Duodenal mucosa (tissue), 2 donors: ENCODE data around the gene UAP1.
A peak's percentile ranks its signal among the peaks of the same experiment; 100 is the strongest.

ENCODE experiments used
- H3K27ac ChIP-seq: one replicate; pipeline ENCODE4 v1.7.0; 2013; ENCODE audit warnings: low read depth, low read length
- H3K27me3 ChIP-seq, 2 donors: one replicate each; pipeline ENCODE4 v1.7.0; 2013; ENCODE audit warnings: low read length in 2 of 2, control low read depth in 1 of 2; ENCODE audit not compliant: insufficient read depth in 2 of 2, control insufficient read depth in 1 of 2
- H3K36me3 ChIP-seq, 2 donors: one replicate each; pipeline ENCODE4 v1.7.0; 2013; ENCODE audit warnings: low read length in 2 of 2, control low read depth in 1 of 2; ENCODE audit not compliant: insufficient read depth in 2 of 2, control insufficient read depth in 1 of 2
- H3K4me1 ChIP-seq, 2 donors: one replicate each; pipeline ENCODE4 v1.7.0; 2013; ENCODE audit warnings: low read length in 2 of 2, control low read depth in 1 of 2; ENCODE audit not compliant: insufficient read depth in 2 of 2, control insufficient read depth in 1 of 2
- H3K4me3 ChIP-seq, 2 donors: one replicate each; pipeline ENCODE4 v1.7.0; 2013; ENCODE audit warnings: low read length in 2 of 2, low read depth in 1 of 2
- H3K9ac ChIP-seq, 2 donors: one replicate each; pipeline ENCODE4 v1.7.0; 2013; ENCODE audit warnings: low read length in 2 of 2, low read depth in 1 of 2
- H3K9me3 ChIP-seq, 2 donors: one replicate each; pipeline ENCODE4 v1.7.0; 2013; ENCODE audit warnings: low read length in 2 of 2, control low read depth in 1 of 2; ENCODE audit not compliant: control insufficient read depth in 1 of 2

The UAP1 gene

GRCh38 chr1:162561616-162562469, at the start of gene UAP1:
UAP1 (plus strand) TSS chr1:162561722; CDS start chr1:162566069, 4,347 bp downstream.
- peak within 1 kb of the TSS; percentile 94 to 95 for H3K9ac ChIP-seq
- peaks cover 0 to 2% of the 10 kb centered on the region in 2 donors for H3K36me3 ChIP-seq
- H3K27me3 ChIP-seq: no peaks in the 10 kb centered on the region
- H3K9me3 ChIP-seq: no peaks in the 10 kb centered on the region
- H3K4me1 ChIP-seq: peaks cover 29 to 36% of the 10 kb centered on the region in 2 donors
- peak within 1 kb of the TSS; percentile 94 for H3K27ac ChIP-seq
- peak within 1 kb of the TSS; percentile 86 to 94 for H3K4me3 ChIP-seq

DNA sequence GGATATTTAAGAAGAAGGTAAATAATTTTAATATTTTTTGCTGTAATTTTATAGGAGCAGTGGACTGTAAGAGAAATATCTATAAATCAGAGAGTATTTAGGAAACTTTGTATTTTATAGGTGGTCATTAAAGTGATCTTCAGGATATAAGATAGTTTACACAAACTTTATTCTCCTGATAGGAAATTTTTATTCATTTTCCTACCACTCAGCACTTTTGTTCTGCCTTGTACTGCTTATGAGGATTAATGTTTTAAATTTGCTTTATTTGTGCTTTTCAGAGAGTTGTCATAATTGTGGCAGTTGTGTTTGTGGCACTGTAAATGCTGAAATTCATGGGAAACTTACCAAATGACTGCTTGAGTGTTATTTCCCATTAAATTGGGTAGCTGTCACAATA, 34.2 kb upstream of the UAP1 start:
- Histone ChIP-seq H3K4me1 (no peaks in the 10 kb centered on the region), H3K27me3 (no peaks in the 10 kb centered on the region), H3K9me3 (no peaks in the 10 kb centered on the region), H3K27ac (no peak overlapping the region), H3K9ac (no peak overlapping the region), H3K4me3 (no peak overlapping the region), H3K36me3 (peaks cover 9 to 35% of the 10 kb centered on the region in 2 donors)

DNA sequence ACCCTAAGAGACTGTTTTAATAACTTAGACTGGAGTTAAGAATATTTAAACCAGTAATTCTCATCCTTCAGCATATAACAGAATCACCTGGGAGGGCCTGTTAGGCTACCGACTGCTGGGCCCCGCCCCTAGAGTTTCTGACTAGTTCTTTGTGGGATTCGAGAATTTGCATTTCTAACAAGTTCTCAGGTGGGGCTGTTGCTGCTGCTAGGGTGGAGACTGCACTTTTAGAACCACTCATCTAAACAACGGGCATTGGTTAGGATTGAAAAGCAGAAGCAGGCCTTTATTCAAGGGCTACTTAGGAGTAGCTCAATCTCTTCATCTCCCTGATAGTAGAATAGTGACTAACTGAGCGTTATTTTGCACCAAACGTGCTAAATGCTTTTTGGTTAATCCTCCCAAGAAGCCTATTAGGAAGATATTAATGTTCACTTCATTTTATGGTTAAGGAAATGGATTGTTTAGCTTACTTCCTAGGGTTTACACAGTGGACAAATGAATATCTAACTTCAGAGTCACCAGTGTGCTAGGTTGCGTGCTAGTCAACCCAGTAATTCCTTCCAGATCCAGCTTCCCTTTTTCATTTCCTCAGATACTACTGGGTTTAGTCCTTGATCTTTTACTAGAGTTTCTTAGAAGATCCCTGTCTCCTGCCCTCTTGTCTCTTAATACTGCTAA, 31.1 kb upstream of the UAP1 start:
- Histone ChIP-seq H3K36me3 (peaks cover 4 to 8% of the 10 kb centered on the region in 2 donors), H3K27me3 (no peaks in the 10 kb centered on the region), H3K4me3 (no peak overlapping the region), H3K4me1 (no peaks in the 10 kb centered on the region), H3K9ac (no peak overlapping the region), H3K9me3 (no peaks in the 10 kb centered on the region), H3K27ac (no peak overlapping the region)

DNA sequence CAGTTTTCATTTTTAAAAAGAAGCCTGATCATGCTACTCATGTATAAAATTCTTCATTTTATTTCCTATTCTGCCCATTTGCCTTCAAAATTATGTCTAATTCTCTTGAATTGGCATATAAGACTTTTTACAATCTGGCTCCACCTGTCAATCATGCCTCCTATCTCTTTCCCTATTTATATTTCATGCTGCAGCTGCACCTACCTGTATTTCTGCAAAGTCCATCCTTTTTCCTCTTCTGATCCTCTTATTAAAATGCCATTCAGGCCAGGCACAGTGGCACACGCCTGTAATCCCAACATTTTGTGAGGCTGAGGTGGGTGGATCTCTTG, 30.6 kb upstream of the UAP1 start:
- Histone ChIP-seq H3K27ac (no peak overlapping the region), H3K27me3 (no peaks in the 10 kb centered on the region), H3K9ac (no peak overlapping the region), H3K4me3 (no peak overlapping the region), H3K9me3 (no peaks in the 10 kb centered on the region), H3K36me3 (peaks cover 4% of the 10 kb centered on the region in 2 donors), H3K4me1 (no peaks in the 10 kb centered on the region)

GRCh38 chr1:162535501-162535900, 26.0 kb upstream of the UAP1 start:
- H3K9ac ChIP-seq: no peak overlapping the region
- no peak overlapping the region for H3K4me3 ChIP-seq
- H3K27ac ChIP-seq: no peak overlapping the region
- no peaks in the 10 kb centered on the region for H3K9me3 ChIP-seq
- H3K4me1 ChIP-seq: no peaks in the 10 kb centered on the region
- no peaks in the 10 kb centered on the region for H3K36me3 ChIP-seq
- H3K27me3 ChIP-seq: no peaks in the 10 kb centered on the region

DNA sequence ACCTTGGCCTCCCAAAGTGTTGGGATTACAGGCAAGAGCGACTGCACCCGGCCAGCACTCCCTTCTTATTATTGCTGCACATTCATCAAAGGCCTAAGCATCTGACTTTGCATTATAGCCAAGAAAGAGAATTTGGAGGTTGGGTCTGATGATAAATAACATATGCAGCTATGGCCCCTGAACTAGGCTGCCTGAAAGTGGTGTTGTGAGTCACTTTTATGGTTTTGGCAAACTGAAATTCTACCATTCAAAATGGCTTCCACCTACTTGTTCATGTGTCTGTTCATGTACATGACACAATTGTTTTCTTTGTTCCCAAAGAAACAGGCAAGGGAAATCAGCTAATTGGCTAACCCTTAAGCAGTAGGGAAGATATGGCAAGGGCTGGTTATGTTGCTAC, 25.0 kb upstream of the UAP1 start:
- Histone ChIP-seq H3K27ac (no peak overlapping the region), H3K4me3 (no peak overlapping the region), H3K36me3 (no peaks in the 10 kb centered on the region), H3K9me3 (no peaks in the 10 kb centered on the region), H3K27me3 (no peaks in the 10 kb centered on the region), H3K9ac (no peak overlapping the region), H3K4me1 (no peaks in the 10 kb centered on the region)

GRCh38 chr1:162537216-162537615, 24.3 kb upstream of the UAP1 start:
- Histone ChIP-seq H3K27me3 (no peaks in the 10 kb centered on the region), H3K4me3 (no peak overlapping the region), H3K9ac (no peak overlapping the region), H3K36me3 (no peaks in the 10 kb centered on the region), H3K27ac (no peak overlapping the region), H3K4me1 (no peaks in the 10 kb centered on the region), H3K9me3 (no peaks in the 10 kb centered on the region)

DNA sequence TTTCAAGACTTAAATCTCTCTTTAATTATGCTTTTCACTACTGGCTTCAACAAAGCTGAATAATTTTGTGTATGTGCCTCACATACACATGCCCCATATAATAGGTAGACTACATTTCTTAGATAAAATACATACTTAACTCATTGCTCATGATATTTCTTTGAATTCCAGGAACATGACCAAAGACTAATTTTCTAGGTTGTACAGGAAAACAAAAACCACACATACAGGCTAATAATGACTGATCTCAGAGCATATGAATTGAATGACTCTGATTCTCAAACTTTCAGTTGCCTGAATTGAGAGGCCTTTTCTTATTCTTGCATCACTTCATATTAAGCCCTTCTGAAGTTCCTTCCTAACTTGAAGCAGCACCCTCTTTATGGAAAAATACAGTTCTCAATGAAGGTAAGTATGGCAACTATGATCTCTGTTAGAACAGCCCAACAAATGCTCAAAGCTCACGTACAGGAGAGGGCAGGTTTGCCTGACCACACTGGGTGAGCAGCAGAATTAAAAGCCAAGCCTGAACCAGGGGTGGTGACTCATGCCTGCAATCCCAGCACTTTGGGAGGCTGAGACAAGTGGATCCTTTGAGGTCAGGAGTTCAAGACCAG, 22.6 kb upstream of the UAP1 start:
- no peak overlapping the region for H3K4me3 ChIP-seq
- H3K9me3 ChIP-seq: peaks cover 5 to 6% of the 10 kb centered on the region in 2 donors
- no peak overlapping the region for H3K9ac ChIP-seq
- no peaks in the 10 kb centered on the region for H3K27me3 ChIP-seq
- no peaks in the 10 kb centered on the region for H3K4me1 ChIP-seq
- no peak overlapping the region for H3K27ac ChIP-seq
- H3K36me3 ChIP-seq: no peaks in the 10 kb centered on the region

GRCh38 chr1:162541619-162542141, 19.8 kb upstream of the UAP1 start:
- peaks cover 5 to 6% of the 10 kb centered on the region in 2 donors for H3K9me3 ChIP-seq
- H3K36me3 ChIP-seq: no peaks in the 10 kb centered on the region
- no peaks in the 10 kb centered on the region for H3K27me3 ChIP-seq
- H3K4me1 ChIP-seq: no peaks in the 10 kb centered on the region
- H3K9ac ChIP-seq: no peak overlapping the region
- no peak overlapping the region for H3K27ac ChIP-seq
- no peak overlapping the region for H3K4me3 ChIP-seq

DNA sequence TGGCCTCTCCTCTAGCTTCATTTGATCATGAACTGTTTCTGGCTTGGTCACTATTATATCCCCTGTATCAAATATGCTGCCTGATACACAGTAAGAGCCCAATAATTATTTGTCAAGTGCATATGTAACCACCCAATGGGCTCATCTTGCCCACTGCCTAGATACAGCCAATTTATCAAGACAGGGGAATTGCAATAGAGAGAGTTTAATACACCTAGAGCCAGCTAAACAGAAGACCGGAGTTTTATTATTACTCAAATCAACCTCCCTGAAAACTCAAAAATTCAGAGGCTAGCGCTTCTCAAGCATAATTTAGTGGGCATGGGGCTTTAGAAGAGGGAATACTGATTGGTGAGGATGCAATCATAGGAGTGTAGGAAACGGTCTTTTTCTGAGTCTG, 18.3 kb upstream of the UAP1 start:
- H3K9ac ChIP-seq: no peak overlapping the region
- no peaks in the 10 kb centered on the region for H3K27me3 ChIP-seq
- H3K9me3 ChIP-seq: peaks cover 5 to 6% of the 10 kb centered on the region in 2 donors
- H3K27ac ChIP-seq: no peak overlapping the region
- H3K36me3 ChIP-seq: no peaks in the 10 kb centered on the region
- no peaks in the 10 kb centered on the region for H3K4me1 ChIP-seq
- H3K4me3 ChIP-seq: no peak overlapping the region
